A673 (cell line): ENCODE results near the gene PDE4A.

ENCODE experiments used
- EZH2 ChIP-seq: fragments of 200-600 bp; sonication (generic); IDR thresholded peaks from 2 replicates; pipeline ENCODE4 v1.6.1; 2017; ENCODE audit warnings: borderline replicate concordance, low read depth, mild to moderate bottlenecking, mixed read lengths, antibody characterized with exemption, low read length; ENCODE audit not compliant: poor library complexity, severe bottlenecking
- TF ChIP-seq, protein P1 (sequence below): fragments of 300-800, 200-600 bp; sonication (generic); conservative IDR thresholded peaks from 2 replicates; pipeline ENCODE4 v1.5.1; 2017; ENCODE audit warnings: low read depth, mild to moderate bottlenecking, antibody characterized with exemption, low read length, moderate library complexity, mixed read lengths

DNA sequence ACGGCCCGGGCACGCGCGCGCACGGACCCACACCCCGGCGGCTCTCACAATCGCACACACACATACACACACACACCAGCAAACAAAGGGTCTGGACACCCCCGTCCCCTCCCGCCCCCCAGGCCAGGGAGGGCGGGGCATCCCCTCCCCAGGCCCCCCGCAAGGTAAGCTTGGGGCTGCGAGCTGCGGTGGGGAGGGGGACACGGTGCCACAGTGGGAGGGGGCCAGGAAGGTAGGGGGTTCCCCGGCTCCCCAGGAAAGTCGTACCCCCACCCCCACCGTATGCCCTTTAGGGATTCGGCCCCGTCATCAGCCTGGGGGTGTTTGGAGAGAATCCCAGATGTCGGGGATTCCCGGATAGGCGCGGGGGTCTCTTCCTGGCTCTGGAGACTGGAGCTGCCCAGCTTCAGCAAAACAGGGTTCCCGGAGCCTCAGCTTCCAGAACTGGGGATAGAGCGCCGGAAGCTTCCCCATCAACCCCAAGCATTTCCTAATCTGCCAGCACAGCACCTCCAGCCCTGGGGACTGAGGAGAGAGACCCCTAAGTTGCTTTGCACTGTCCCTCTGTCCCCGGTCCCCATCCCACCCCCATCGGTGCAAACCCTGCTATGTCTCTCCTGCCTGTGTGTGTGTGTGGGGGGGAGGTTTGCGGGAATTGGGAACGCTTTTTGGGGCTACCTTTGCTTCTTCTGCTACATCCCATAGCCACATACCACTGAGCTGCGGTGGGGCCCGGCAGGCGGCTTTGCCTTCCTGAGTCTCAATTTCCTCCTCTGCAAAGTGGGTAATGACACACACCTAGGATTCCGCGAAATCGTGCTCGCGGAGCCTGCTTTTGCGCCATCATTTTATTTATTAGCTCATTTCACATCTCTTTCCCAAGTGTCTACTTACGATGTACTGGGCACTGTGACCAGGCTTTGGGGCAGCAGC is 15.2 kb upstream of the PDE4A start:
- TF ChIP-seq, protein P1, sequence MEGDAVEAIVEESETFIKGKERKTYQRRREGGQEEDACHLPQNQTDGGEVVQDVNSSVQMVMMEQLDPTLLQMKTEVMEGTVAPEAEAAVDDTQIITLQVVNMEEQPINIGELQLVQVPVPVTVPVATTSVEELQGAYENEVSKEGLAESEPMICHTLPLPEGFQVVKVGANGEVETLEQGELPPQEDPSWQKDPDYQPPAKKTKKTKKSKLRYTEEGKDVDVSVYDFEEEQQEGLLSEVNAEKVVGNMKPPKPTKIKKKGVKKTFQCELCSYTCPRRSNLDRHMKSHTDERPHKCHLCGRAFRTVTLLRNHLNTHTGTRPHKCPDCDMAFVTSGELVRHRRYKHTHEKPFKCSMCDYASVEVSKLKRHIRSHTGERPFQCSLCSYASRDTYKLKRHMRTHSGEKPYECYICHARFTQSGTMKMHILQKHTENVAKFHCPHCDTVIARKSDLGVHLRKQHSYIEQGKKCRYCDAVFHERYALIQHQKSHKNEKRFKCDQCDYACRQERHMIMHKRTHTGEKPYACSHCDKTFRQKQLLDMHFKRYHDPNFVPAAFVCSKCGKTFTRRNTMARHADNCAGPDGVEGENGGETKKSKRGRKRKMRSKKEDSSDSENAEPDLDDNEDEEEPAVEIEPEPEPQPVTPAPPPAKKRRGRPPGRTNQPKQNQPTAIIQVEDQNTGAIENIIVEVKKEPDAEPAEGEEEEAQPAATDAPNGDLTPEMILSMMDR: no peak
- no peak for TF ChIP-seq EZH2
